A673 (cell line): ENCODE measurements around the gene DDX27. TPM values are rescaled to one million over a fixed set of nuclear protein-coding genes. Genes with fewer than 3 reads are reported as not detected.
A peak's percentile ranks its signal among the peaks of the same experiment; 100 is the strongest.

Source experiments
- BruUV-seq: library from RNA; stranded (reverse); fragments of 400-500 nt; replicated peaks from 2 replicates; lab custom pipeline; 2021; lab: Mats Ljungman, UMichigan
- CTCF ChIA-PET: fragments of 300-600 bp; sonication (Branson Sonifier 250); formaldehyde crosslinking; loops from one replicate; lab custom pipeline; 2022; ENCODE audit warnings: antibody characterized with exemption; lab: Charles Lee
- POLR2A ChIA-PET: fragments of 300-600 bp; sonication (Branson Sonifier 250); formaldehyde crosslinking; loops from one replicate; lab custom pipeline; 2022; ENCODE audit warnings: antibody characterized with exemption; ENCODE audit not compliant: low non-redundant PET; lab: Charles Lee
- DNase-seq: peaks from one replicate; pipeline ENCODE4 v3.0.0-alpha.2; 2015; ENCODE audit warnings: low spot score
- H3K27ac ChIP-seq: fragments of 200-600 bp; sonication (generic); 2 replicates; pipeline ENCODE4 v1.5.1; 2016; ENCODE audit warnings: mixed run types, low read depth, mild to moderate bottlenecking, mixed read lengths, antibody characterized with exemption, low read length; ENCODE audit not compliant: poor library complexity, severe bottlenecking
- H3K27me3 ChIP-seq: fragments of 200-600 bp; sonication (generic); replicated peaks from 2 replicates; pipeline ENCODE4 v1.6.1; 2017; ENCODE audit warnings: mixed run types, low read depth, mild to moderate bottlenecking, mixed read lengths, antibody characterized with exemption, low read length; ENCODE audit not compliant: insufficient read depth, poor library complexity
- H3K36me3 ChIP-seq: fragments of 200-600 bp; sonication (generic); 2 replicates; pipeline ENCODE4 v1.6.1; 2016; ENCODE audit warnings: mixed run types, mild to moderate bottlenecking, mixed read lengths, antibody characterized with exemption, low read length; ENCODE audit not compliant: insufficient read depth, poor library complexity, severe bottlenecking
- H3K4me1 ChIP-seq: fragments of 200-600 bp; sonication (generic); 2 replicates; pipeline ENCODE4 v1.6.1; 2017; ENCODE audit warnings: mixed run types, mild to moderate bottlenecking, mixed read lengths, antibody characterized with exemption, low read length; ENCODE audit not compliant: insufficient read depth, poor library complexity, severe bottlenecking
- H3K4me3 ChIP-seq: fragments of 200-600 bp; sonication (generic); 2 replicates; pipeline ENCODE4 v1.5.1; 2016; ENCODE audit warnings: low read depth, mixed run types, mild to moderate bottlenecking, mixed read lengths, low read length; ENCODE audit not compliant: poor library complexity, severe bottlenecking
- H3K9me3 ChIP-seq: fragments of 200-600 bp; sonication (generic); 2 replicates; pipeline ENCODE4 v1.6.1; 2016; ENCODE audit warnings: mixed run types, low read depth, mild to moderate bottlenecking, mixed read lengths, antibody characterized with exemption, low read length; ENCODE audit not compliant: poor library complexity, severe bottlenecking
- CTCF ChIP-seq: fragments of 300-800, 200-600 bp; sonication (generic); conservative IDR thresholded peaks from 2 replicates; pipeline ENCODE4 v1.5.1; 2017; ENCODE audit warnings: low read depth, mild to moderate bottlenecking, antibody characterized with exemption, low read length, moderate library complexity, mixed read lengths
- EZH2 ChIP-seq: fragments of 200-600 bp; sonication (generic); IDR thresholded peaks from 2 replicates; pipeline ENCODE4 v1.6.1; 2017; ENCODE audit warnings: borderline replicate concordance, low read depth, mild to moderate bottlenecking, mixed read lengths, antibody characterized with exemption, low read length; ENCODE audit not compliant: poor library complexity, severe bottlenecking
- intact Hi-C: fragments of 100-400 bp; cut with micrococcal nuclease; formaldehyde crosslinking; loops from one replicate; pipeline ENCODE4 v1.10.0; 2022; ENCODE audit not compliant: unreplicated experiment
- total RNA-seq: library from RNA; stranded (reverse); gene quantifications from 2 replicates; pipeline ENCODE4 v1.2.3, GENCODE V29; 2021

The DDX27 gene
- total RNA-seq, 1 experiment from 2014 or later = 62.4 TPM

- H3K27ac ChIP-seq = no peak overlapping the region
- peaks cover 64% of the 10 kb centered on the region for H3K36me3 ChIP-seq
- BruUV-seq = no TSS peak
- ChIA-PET CTCF (no interaction called here), POLR2A (no interaction called here)
- intact Hi-C loops = no loop called here
- no peak overlapping the region for H3K4me3 ChIP-seq
- no peaks in the 10 kb centered on the region for H3K27me3 ChIP-seq
- H3K4me1 ChIP-seq = no peaks in the 10 kb centered on the region
- DNase-seq = no peak
- H3K9me3 ChIP-seq = no peaks in the 10 kb centered on the region
- TF ChIP-seq CTCF (no peak), EZH2 (no peak)
These were observed 49.6 kb downstream of the DDX27 start for GRCh38 chr20:49268600-49269365.

- Histone ChIP-seq H3K27ac (no peak overlapping the region), H3K4me3 (no peak overlapping the region), H3K4me1 (no peaks in the 10 kb centered on the region), H3K36me3 (peaks cover 63% of the 10 kb centered on the region), H3K27me3 (no peaks in the 10 kb centered on the region), H3K9me3 (no peaks in the 10 kb centered on the region)
- TSS peak; percentile 17 for BruUV-seq
- ChIA-PET CTCF (no interaction called here), POLR2A (no interaction called here)
- intact Hi-C loops = no loop called here
- no peak for DNase-seq
- TF ChIP-seq CTCF = no peak
- no peak for TF ChIP-seq EZH2
These were observed 51.0 kb downstream of the DDX27 start for GRCh38 chr20:49270177-49270576.

- Histone ChIP-seq H3K9me3 (no peaks in the 10 kb centered on the region), H3K36me3 (peaks cover 63% of the 10 kb centered on the region), H3K4me1 (no peaks in the 10 kb centered on the region), H3K27me3 (no peaks in the 10 kb centered on the region), H3K4me3 (no peak overlapping the region), H3K27ac (no peak overlapping the region)
- ChIA-PET POLR2A (no interaction called here), CTCF (no interaction called here)
- intact Hi-C loops = no loop called here
- DNase-seq = no peak
- TF ChIP-seq CTCF (no peak), EZH2 (no peak)
- no TSS peak for BruUV-seq
These were observed 51.5 kb downstream of the DDX27 start for GRCh38 chr20:49270736-49271135.
